NOMO-1 treated with dmso at 0.1 percent for 144 hours (cell line): ENCODE results near the gene MMD2.
A peak's percentile ranks its signal among the peaks of the same experiment; 100 is the strongest.

Experiments
- DNase-seq: peaks from one replicate; lab custom pipeline; 2025; ENCODE audit not compliant: unreplicated experiment; lab: John Stamatoyannopoulos, UW

MMD2 gene

GRCh38 chr7:4959306-4959705 is 319 bp upstream of the MMD2 start:
- no peak for DNase-seq

GRCh38 chr7:4957847-4958476 is 1.0 kb downstream of the MMD2 start:
- DNase-seq, result no peak

- peak; percentile 26 for DNase-seq
These were observed 6.9 kb downstream of the MMD2 start for GRCh38 chr7:4951903-4952636.

- DNase-seq, result no peak
These were observed 7.7 kb downstream of the MMD2 start for GRCh38 chr7:4951304-4951703.

- DNase-seq, result no peak
These were observed 10.6 kb downstream of the MMD2 start for GRCh38 chr7:4948402-4948801.

- no peak for DNase-seq
These were observed 13.0 kb downstream of the MMD2 start for GRCh38 chr7:4945949-4946348.

- DNase-seq, result no peak
These were observed 14.0 kb downstream of the MMD2 start for GRCh38 chr7:4944939-4945338.

- no peak for DNase-seq
These were observed 15.7 kb downstream of the MMD2 start for GRCh38 chr7:4943297-4943696.

- no peak for DNase-seq
These were observed 18.8 kb downstream of the MMD2 start for GRCh38 chr7:4939971-4940728.

- DNase-seq, result no peak
These were observed 21.6 kb downstream of the MMD2 start for GRCh38 chr7:4937411-4937810.

- no peak for DNase-seq
These were observed 24.5 kb downstream of the MMD2 start for GRCh38 chr7:4934419-4935025.

- DNase-seq, result no peak
These were observed 27.0 kb downstream of the MMD2 start for GRCh38 chr7:4931943-4932342.

GRCh38 chr7:4929005-4929404 is 30.0 kb downstream of the MMD2 start:
- DNase-seq, result no peak

- no peak for DNase-seq
These were observed 30.5 kb downstream of the MMD2 start for GRCh38 chr7:4928445-4928844.

- DNase-seq, result no peak
These were observed 38.8 kb downstream of the MMD2 start for GRCh38 chr7:4919969-4920766.

GRCh38 chr7:4916113-4916512 is 42.9 kb downstream of the MMD2 start:
- DNase-seq, result no peak

- no peak for DNase-seq
These were observed 47.7 kb downstream of the MMD2 start for GRCh38 chr7:4911111-4911828.

- DNase-seq, result no peak
These were observed 52.3 kb downstream of the MMD2 start for GRCh38 chr7:4906682-4907081.

- DNase-seq, result no peak
These were observed 53.8 kb downstream of the MMD2 start for GRCh38 chr7:4905171-4905570.

- no peak for DNase-seq
These were observed 54.6 kb downstream of the MMD2 start for GRCh38 chr7:4904346-4904745.
